ENCODE data around the gene PURA.
A peak's percentile ranks its signal among the peaks of the same experiment; 100 is the strongest.
"Not testable (repeated sequence)": the region's sequence is repeated elsewhere in the genome, so short reads cannot be mapped to it uniquely, and the experiment has no call there.

Gene PURA

DNA sequence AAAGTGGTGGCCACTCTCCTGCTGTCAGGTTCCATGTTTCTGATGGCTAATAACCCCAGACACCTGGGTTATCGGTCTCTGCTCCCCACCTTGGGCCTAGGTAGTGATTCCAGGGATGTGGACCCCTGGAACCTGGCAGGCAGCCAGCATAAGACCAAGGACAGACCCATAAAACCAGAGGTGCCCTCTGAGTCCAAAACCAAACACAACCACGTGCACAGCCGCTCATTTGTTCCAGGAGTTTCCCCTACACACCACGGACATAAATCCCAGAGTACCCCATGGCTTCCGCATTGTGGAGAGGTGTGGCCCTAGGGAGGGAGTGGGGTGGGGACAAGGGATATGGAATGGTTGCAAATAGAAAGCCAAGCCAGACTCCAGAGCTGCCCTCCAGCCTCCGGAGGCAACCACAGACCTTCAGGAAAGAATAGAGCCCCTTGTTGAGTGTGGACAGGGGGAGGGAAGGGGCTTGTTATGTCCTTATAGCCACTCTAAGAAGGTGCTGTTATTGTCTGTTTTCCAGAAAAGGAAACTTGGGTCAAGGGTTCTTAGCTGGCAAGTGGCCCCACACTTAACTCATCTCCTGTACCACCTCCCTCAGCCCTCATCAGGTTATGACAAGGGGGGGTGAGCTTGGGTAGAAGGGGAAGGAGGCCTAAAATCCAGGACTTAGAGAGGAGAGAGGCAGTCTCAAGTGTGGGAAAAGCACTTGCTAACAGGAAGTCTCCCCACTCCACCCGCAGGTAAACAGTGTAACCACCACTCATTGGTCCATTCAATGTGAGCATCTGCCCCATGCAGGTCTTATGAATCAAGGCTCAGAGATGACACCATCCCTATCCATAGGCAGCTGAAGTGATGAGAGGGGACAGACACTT, 37.5 kb downstream of the PURA start:
- no peak for DNase-seq (ENCODE audit: low spot score)
- TF ChIP-seq, protein P1, sequence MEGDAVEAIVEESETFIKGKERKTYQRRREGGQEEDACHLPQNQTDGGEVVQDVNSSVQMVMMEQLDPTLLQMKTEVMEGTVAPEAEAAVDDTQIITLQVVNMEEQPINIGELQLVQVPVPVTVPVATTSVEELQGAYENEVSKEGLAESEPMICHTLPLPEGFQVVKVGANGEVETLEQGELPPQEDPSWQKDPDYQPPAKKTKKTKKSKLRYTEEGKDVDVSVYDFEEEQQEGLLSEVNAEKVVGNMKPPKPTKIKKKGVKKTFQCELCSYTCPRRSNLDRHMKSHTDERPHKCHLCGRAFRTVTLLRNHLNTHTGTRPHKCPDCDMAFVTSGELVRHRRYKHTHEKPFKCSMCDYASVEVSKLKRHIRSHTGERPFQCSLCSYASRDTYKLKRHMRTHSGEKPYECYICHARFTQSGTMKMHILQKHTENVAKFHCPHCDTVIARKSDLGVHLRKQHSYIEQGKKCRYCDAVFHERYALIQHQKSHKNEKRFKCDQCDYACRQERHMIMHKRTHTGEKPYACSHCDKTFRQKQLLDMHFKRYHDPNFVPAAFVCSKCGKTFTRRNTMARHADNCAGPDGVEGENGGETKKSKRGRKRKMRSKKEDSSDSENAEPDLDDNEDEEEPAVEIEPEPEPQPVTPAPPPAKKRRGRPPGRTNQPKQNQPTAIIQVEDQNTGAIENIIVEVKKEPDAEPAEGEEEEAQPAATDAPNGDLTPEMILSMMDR (IDR thresholded peaks at IDR 0.05): no peak
- Histone ChIP-seq H3K27ac (no peak overlapping the region), H3K4me3 (no peak overlapping the region)

DNA sequence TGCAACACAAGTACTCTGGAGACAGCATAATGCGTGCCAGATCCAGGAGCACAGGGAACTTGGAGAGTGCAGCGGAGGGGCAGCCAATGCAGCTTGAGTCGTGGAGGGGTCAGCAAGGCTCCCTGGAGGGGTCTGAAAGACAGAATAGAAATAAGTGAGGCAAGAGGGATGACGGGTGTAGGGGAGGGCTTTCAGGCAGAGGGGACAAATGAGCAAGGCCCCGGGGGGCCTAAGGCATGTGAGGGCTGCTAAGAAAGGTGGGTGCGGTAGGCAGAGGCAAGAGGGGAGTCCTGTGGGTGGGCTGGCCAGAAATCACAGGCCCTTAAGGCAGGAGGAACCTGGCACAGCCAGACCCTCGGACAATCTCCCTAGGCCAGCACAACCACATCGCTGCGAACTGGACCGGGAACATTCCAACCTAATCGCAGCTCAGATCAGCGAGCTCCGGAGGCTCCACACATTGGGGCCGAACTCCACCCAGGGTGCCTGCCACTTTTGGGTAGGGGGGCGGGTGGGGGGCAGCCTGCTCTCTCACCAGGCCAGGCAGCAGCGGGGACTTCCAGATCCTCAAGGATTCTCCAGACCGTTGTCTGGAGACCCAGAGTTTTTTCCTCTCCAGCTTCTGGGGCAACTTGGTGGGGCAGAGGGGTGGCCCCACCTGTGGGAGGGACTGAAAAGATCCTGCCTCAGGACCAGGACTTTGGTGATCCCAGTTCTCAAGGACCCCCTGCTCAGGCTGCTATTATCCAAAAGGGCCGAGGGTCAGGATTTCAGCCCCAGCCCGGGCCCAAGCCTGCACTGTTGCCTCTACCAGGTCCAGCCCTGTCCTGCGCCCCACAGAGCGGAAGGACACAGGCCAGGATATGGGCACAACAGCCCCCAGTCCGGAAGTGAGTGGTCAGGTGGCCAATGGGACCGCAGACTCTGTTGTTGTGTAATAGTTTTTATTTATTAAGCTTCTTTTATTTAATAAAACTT, 38.4 kb downstream of the PURA start:
- TF ChIP-seq, protein P1 (IDR thresholded peaks at IDR 0.05): no peak
- no peak overlapping the region for H3K4me3 ChIP-seq
- DNase-seq (ENCODE audit: low spot score): no peak
- H3K27ac ChIP-seq: no peak overlapping the region

DNA sequence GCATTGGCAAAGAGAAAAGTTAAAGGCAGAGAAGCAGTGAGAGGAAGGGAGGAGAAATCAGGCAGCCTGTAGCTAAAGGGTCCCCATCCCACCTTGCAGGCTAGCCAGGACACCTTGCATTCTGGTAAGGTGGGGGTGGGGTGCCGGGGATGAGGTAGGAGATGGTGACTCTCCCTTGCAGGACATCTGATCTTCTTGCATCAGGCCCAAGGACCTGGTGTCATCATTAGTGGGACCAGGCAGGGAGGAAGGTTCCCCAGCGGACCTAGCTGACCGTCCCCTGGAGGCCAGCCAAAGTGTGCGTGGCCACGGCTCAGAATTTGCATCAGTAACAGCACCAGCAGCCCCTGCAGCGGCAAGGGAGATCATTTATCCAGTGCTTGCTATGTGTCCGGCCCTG, 39.3 kb downstream of the PURA start:
- Histone ChIP-seq H3K4me3 (no peak overlapping the region), H3K27ac (no peak overlapping the region)
- TF ChIP-seq, protein P1 (IDR thresholded peaks at IDR 0.05): no peak
- DNase-seq (ENCODE audit: low spot score): no peak

DNA sequence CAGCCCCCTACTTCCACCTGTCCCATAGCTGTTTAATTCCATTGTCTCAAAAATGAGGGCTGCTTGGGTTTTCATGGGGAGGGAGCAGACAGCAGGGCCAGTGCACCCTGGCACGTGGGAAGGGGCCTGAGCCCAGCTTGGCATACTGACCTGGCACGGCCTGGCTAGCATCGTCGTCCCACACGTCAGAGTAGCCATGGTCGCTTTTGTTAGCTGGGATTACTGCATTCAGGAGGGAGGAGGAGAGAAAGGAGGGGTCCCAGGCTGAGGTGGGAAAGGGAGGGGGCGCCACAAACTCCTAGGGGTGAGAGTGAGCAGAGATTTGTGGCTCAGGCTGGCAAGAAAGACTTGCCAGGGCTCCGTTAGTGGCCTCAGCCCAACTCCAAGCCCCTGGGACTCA, 40.0 kb downstream of the PURA start:
- no peak overlapping the region for H3K27ac ChIP-seq
- TF ChIP-seq, protein P1 (IDR thresholded peaks at IDR 0.05): no peak
- H3K4me3 ChIP-seq: no peak overlapping the region
- DNase-seq (ENCODE audit: low spot score): no peak

DNA sequence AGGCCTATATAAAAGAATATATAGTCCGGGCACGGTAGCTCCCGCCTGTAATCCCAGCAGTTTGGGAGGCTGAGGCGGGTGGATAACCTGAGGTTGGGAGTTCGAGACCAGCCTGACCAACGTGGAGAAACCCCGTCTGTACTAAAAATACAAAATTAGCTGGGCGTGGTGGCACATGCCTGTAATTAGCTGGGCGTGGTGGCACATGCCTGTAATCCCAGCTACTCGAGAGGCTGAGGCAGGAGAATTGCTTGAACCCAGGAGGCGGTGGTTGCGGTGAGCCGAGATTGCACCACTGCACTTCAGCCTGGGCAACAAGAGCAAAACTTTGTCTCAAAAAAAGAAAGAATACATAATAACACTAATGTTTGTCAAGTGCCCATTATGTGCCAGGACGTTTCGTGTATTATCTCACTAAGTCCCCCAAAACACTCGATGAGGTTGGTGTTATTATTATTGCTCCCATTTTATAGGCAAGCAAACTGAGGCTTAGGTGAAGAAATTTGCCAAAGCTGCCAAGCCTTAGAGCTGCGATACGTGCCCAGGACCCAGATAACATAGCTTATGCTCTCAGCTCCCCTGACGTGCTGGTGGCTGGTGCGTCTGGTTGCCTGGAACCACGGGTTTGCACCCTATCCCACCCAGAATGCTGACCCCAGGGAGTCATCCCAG, 40.9 kb downstream of the PURA start:
- H3K4me3 ChIP-seq: not testable (repeated sequence)

DNA sequence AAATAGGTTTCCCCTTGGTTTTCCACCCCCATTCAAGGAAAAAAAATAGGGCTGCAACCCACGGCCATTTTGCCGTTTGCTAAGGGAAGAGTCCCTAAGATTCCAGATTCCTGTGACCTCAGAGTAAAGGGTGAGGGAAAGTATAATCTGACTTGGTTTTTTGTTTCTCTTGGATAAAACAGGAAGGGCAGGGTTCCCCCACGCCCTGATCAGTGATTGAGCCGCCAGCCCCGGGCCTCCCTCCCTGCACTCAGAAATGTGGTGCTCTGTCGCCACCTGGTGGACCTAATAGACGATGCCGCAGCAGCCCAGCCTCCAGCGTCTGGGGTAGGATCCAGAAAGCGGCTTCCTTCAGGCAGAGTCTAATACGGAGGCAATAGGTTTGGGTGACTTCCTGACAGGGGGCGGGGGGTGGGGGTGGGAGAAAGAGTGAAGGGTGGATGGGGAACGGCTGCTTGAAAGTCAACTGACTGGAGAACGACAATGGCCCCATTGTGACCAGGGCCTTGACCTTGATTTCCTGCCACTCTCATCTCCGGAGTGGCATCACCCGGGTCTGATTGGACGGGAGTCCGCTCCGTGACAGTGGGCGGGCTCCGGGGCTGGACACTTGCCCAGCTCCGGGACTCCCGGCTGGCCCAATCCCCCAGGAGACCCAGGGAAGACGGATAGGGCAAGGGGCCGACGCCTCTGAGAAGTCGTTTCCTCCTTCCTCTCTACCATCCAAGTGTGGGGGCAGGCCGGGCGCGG, 43.3 kb downstream of the PURA start:
- peak; percentile 88 for DNase-seq (ENCODE audit: low spot score)
- TF ChIP-seq, protein P1 (IDR thresholded peaks at IDR 0.05): peak; percentile 83
- H3K27ac ChIP-seq: peak overlapping the region in 1 of 2 donors; percentile 61
- peak overlapping the region; percentile 73 for H3K4me3 ChIP-seq

More for the DNA sequence above, 40.9 kb downstream of the PURA start:
- not testable (repeated sequence) for DNase-seq (ENCODE audit: low spot score); H3K27ac ChIP-seq
